EL (cell line): Measurements from ENCODE around the gene NT5C2.

Experiments
- DNase-seq: peaks from one replicate; pipeline ENCODE4 v3.0.0-alpha.2; 2016

Gene NT5C2

DNA sequence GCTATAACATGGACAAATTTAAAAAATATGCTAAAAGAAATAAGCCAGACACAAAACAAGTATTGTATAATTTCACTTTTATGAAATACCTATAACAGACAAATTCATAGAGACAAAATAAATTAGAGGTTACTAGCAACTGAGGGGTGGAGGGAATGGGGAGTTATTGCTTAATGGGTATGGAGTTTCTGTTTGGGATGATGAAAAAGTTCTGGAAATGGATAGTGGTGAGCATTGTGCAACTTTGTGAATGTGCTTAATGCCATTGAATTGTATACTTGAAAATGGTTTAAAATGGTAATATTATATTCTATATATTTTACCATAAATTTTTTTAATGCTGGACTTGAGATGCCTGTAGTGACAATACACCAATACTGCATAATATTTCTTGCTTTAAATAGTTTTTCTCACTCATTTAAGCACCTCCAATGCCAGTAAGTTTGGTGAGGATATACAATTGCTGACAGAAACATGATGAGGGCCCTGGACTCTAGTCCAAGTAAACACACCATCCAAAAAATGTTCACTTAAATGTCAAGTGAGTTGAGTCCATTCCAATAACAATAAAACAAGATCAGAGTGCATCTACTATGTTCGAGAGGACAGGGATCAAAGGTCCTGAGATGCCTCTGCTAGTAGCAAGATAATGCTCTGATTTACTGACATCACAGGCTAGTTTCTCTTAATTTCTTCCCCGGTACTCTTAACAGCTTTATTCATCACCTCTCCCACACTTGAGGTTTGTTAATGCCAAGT is 71.9 kb downstream of the NT5C2 start:
- no peak for DNase-seq

DNA sequence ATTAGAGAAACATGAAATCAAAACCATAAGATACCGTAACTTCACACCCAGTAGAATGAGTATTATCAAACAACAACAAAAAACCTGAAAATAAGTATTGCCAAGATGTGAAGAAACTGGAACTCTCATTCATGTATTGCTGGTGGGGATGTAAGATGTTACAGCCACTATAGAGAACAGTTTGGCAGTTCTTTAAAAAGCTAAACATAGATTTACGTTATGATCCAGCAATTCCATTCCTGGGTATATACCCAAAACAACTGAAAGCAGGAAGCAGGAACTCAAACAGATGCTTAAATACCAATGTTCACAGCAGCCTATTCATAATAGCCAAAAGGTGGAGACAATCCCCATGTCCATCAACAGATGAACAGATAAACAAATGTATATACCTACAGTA is 72.5 kb downstream of the NT5C2 start:
- DNase-seq: no peak

DNA sequence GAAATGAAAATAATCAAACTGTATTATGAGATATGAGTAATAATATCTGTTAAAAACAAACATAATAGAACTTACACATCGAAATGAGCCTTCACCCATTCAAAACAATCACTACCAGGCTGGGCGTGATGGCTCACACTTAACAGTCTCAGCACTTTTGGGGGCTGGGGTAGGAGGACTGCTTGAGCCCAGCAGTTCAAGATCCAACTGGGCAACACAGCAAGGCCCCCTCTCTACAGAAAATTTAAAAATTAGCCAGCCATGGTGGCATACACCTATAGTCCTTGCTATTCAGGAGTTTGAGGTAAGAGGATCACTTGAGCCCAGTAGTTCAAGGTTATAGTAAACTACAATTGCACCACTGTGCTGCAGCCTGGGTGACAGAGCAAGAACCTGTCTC is 75.8 kb downstream of the NT5C2 start:
- no peak for DNase-seq

- no peak for DNase-seq
These were observed 78.2 kb downstream of the NT5C2 start for GRCh38 chr10:103114876-103115275.

- DNase-seq: no peak
These were observed 80.9 kb downstream of the NT5C2 start for GRCh38 chr10:103111918-103112877.

- no peak for DNase-seq
These were observed 81.8 kb downstream of the NT5C2 start for GRCh38 chr10:103111031-103111917.

GRCh38 chr10:103110407-103110806 is 82.7 kb downstream of the NT5C2 start:
- no peak for DNase-seq

GRCh38 chr10:103109821-103110220 is 83.3 kb downstream of the NT5C2 start:
- DNase-seq: no peak

DNA sequence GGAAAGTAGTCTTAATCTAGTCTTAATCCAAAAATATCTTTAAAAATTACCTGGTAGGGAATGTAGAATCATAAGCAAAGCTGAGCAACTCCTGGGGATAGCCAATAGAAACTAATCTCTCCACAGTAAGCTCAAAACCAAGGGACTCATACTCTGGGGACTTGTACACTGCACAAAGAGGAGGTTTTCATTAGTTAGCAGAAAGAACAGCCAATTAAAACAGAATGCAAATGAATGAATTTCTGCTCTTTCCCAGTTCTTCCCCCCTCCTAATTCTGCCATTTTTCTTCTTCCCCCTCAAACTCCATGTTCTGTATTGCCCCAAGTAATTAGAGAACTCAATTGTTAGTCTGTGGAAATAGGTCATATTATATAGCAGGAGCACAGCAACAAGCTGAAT is 86.5 kb downstream of the NT5C2 start:
- no peak for DNase-seq

DNA sequence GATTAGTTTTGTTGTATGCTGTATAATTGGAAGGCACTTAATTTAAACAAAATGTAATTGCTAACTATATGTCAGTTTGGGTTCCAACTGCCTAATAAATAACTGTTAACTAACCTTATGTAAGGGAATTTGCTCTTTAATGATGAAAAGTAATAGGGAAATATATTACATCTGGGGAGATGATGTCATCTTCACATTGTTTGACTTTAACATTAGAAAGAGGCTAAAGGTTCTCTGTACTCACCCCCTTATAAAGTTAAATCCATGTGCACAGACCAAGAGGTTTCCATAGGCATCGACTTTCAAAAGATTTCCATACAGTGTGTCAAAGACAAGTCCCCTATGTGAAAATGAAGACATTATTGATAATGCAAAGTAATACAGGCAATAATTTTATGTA is 87.6 kb downstream of the NT5C2 start:
- DNase-seq: no peak

DNA sequence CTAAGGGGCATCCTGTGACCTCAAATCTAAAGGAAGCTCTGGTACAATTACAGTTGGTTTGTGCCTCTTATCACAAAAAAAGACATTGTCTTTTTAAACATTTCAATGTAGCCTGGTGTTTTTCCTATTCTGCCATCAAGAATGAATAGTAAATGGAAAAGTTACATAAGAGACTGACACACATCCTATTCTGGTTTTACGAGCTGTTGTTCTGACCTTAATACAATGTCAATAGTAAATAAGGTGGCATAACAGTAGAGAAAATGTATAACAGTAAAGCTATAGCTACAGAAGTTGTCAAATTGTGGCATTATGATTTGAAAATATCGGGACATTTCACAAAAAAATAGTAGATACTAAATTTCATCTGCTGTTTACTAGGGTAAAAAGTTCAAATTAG is 88.4 kb downstream of the NT5C2 start:
- DNase-seq: no peak

DNA sequence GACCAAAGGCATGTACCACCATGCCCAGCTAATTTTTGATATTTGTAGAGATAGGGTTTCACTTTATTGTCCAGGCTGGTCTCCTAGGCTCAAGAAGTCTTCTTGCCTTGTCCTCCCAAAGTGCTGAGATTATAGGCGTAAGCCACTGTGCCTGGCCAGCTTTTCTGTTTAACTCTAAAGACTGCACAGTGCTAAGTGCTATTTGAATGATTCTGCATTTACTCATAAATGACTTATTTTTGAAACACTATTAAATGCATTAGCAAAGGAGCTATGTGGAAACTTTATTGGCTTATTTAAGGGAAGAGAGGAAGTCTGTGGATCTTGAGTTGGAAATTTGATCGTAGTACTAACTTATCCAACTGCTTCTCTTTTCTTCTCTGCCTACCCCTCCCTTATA is 89.1 kb downstream of the NT5C2 start:
- DNase-seq: no peak

DNA sequence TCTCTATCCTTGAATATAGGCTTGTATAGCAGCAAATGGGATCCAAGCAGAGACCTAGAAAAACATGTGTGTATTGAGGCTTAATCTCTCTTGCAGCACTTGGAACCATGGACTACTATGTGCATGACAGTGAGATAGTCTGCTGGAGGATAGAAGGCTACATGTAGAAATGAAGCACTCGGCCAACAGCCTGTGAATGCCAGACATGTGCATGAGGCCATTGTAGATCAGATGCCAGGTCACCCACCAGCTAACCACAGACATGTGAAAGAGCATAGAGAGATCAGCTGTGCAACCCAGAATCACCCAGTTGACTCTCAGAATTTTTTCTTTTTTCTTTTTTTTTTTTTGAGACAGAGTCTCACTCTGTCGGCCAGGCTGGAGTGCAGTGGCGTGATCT is 90.9 kb downstream of the NT5C2 start:
- no peak for DNase-seq

DNA sequence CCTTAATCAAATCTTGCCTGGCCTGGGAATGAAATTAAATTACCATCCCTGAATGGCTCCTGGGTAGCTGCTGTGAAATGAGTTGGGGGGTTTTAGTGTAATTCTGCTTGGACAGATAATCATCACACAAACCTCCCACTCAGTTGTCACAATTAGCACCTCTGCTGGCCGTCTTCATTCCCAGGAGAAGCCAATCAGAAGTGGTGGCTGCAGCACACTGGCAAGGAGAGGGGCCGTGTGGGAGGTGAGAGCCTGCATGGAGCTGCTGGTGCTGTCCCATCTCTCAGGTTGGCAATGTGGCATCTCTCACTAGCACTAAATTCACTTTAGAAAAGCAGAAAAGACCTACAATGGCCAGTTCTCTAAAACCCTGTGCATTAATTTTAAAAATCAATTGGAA is 92.5 kb downstream of the NT5C2 start:
- no peak for DNase-seq

DNA sequence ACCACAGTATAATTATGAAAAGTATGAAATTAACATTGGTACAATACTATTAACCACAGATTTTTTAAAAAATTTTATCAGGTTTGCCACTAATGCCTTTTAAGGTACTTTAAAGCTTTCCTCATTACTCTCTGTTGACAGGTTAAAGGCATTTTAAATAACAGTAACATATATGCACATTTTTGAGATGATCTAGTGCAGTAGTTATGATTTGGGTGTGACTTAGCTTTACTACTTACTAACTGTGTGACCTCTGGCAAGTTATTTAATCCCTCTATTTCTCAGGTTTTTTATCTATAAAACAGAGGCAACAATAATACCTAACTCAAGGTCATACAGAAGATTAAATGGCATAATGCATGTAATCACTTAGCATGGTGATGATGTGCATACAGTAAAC is 94.8 kb downstream of the NT5C2 start:
- no peak for DNase-seq

GRCh38 chr10:103096130-103096529 is 96.9 kb downstream of the NT5C2 start:
- no peak for DNase-seq

DNA sequence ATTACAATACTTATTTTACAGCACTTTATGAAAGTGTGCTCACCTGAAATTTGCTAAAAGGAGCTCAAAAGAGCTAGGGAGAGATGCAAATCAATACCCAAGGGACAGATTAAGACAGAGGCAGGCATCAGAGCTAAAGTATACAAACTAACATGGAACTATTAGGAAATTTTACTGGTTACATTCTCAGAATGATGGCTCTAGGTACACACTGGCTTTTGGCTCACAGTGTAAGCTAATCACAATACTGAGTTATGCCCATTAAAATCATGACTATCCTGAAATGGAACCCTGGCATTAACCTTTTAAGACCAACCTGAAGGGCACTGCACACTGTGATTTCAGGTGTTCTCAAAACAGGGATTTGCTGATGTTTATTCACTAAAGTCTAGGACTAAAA is 98.1 kb downstream of the NT5C2 start:
- no peak for DNase-seq

GRCh38 chr10:103090911-103091310 is 102.2 kb downstream of the NT5C2 start:
- DNase-seq: no peak

- DNase-seq: no peak
These were observed 103.6 kb downstream of the NT5C2 start for GRCh38 chr10:103089493-103089892.

DNA sequence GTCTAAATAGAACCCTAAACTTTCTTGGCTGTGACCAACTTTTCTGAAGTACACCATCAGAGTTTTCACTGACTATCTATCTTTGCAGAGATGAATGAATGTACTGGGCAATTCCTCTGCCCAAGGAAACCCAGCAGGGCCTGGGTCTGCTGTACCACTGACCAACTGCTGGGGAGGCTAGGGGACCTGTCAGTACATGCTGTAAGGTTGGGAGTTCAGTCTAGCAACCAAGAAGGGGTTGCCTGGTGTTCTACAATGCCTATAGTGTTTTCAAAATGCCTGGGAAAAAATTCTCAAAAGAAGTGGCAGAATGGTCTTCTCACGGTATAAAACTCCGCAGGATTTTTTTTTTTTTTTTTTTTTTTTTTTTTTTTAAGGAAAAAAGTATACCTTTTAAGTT is 106.3 kb downstream of the NT5C2 start:
- no peak for DNase-seq

GRCh38 chr10:103086261-103086660 is 106.8 kb downstream of the NT5C2 start:
- DNase-seq: no peak

- no peak for DNase-seq
These were observed 109.1 kb downstream of the NT5C2 start for GRCh38 chr10:103083977-103084320.

DNA sequence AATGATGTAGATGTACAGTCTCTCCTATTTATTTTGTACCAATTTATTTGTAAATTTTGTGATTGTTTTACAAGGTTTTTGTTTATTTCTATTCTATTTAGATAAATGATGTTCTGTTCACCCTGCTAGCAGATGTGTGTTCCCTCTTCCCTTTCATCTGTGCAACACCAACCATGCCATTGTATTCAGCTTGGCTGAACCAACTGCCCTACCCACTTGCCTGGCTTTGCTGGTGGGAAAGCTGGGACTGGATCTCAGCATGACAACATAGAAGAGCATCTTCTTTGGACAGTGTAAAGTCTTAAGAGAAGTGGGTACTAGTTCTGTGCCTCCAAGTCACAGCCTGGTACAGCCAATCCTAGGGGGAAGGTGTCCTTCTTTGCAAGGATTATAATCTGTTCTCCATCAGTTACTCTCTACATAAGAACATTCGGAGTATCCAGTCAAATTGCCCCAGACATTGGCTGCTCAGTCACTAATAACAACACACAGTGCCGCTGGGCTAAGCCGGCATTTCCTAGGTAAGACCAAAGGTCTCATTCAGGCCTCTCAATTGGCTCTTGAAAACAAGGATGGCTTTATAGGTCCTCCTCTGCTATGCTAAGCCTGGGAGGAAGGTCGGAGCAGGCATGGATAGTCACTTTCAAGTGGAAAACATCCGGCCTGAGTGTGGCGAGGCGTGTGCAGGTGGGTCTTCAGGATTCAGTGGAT is 109.7 kb downstream of the NT5C2 start:
- no peak for DNase-seq
